NB4 (cell line): ENCODE measurements around the gene TMEM184B.

Source experiments
- DNase-seq: peaks from one replicate; pipeline ENCODE4 v3.0.0; 2010; ENCODE audit warnings: low read depth
- H3K4me3 ChIP-seq: one replicate; pipeline ENCODE4 v1.5.1; 2011; ENCODE audit warnings: mild to moderate bottlenecking, low read depth, low read length, moderate library complexity
- CTCF ChIP-seq: IDR thresholded peaks from one replicate; pipeline ENCODE4 v1.5.1; 2012; ENCODE audit warnings: low read depth, low read length
- MYC ChIP-seq: IDR thresholded peaks from 2 replicates; pipeline ENCODE4 v1.6.1; 2011; ENCODE audit warnings: low read depth, low read length
- POLR2A ChIP-seq: IDR thresholded peaks from 2 replicates; pipeline ENCODE4 v1.6.1; 2011; ENCODE audit warnings: mild to moderate bottlenecking; ENCODE audit not compliant: insufficient read length; ENCODE audit errors: extremely low read depth
- TF ChIP-seq, protein P1 (sequence below): IDR thresholded peaks from 2 replicates; pipeline ENCODE4 v1.6.1; 2011; ENCODE audit warnings: low read depth, low read length

TMEM184B gene

GRCh38 chr22:38220653-38221386, 52.0 kb downstream of the TMEM184B start:
- no peak for TF ChIP-seq MYC
- TF ChIP-seq POLR2A, result no peak
- TF ChIP-seq, protein P1, sequence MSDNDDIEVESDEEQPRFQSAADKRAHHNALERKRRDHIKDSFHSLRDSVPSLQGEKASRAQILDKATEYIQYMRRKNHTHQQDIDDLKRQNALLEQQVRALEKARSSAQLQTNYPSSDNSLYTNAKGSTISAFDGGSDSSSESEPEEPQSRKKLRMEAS, result no peak
- TF ChIP-seq CTCF, result no peak

GRCh38 chr22:38220163-38220562, 52.6 kb downstream of the TMEM184B start:
- TF ChIP-seq MYC, result no peak
- TF ChIP-seq POLR2A, result no peak
- TF ChIP-seq, protein P1, result no peak
- no peak for TF ChIP-seq CTCF
- no peak for DNase-seq

More at GRCh38 chr22:38220653-38221386, 52.0 kb downstream of the TMEM184B start:
- H3K4me3 ChIP-seq, result no peak overlapping the region
- no peak for DNase-seq

GRCh38 chr22:38219632-38220031, 53.2 kb downstream of the TMEM184B start:
- TF ChIP-seq MYC (no peak), POLR2A (no peak), CTCF (no peak)
- TF ChIP-seq, protein P1, result no peak
- DNase-seq, result no peak
- H3K4me3 ChIP-seq, result no peak overlapping the region

More at GRCh38 chr22:38220163-38220562, 52.6 kb downstream of the TMEM184B start:
- no peak overlapping the region for H3K4me3 ChIP-seq

DNA sequence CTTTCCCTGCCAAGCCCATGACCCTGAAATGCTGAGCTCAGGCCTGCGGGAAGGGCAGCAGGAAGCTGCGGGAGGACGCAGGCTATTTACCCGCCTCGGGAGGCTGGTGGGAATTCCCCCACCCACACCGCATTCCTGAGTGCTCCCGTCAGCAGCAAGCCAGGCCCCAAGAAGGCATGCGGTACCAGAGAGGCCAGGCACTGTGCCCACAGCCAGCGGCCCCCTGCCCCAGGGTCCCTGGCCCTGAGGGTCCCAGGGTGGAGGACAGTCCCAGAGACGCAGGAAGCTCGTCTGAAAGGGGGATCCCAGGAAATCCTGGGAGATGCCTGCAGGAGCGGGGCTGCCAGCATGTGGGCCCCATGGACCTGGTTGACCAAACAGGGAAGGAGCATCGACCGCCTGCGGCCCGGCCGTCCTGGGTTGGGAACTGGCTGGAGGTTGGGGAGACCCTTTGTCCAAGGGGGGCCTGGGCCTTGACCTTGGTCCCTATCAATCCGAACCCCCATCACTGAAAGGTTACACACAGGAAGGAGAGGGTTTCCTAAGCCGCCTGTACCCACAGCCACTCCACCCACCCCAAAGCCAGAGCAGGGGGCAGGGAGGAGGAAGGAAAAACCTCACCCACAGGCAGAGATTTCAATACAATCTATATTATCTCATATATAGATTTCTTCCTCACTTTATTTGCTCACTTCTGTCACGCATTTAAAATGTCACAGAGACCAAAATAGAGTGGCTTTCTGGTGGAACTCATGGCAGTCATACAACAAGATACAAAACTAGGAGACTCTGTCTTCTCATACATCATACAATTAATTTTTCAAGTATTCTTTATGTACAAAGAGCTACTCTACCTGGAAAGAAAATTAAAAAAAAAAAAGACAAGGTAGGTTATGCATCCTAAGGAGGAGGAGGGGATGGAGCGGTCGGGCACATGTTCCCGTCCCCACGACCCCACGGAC, 53.9 kb downstream of the TMEM184B start:
- no peak overlapping the region for H3K4me3 ChIP-seq
- no peak for TF ChIP-seq CTCF
- TF ChIP-seq, protein P1, result no peak
- TF ChIP-seq POLR2A, result no peak
- no peak for TF ChIP-seq MYC
- no peak for DNase-seq

GRCh38 chr22:38215156-38216038, 57.4 kb downstream of the TMEM184B start:
- no peak for DNase-seq
- no peak for TF ChIP-seq CTCF
- no peak for TF ChIP-seq MYC
- no peak for TF ChIP-seq POLR2A
- TF ChIP-seq, protein P1, result no peak
- H3K4me3 ChIP-seq, result no peak overlapping the region
